GM20431 (cell line): ENCODE measurements around the gene PRR33.

Experiments
- in situ Hi-C: fragments of 300-500 bp; cut with MseI, MboI; formaldehyde crosslinking; loops from one replicate; pipeline ENCODE4 v1.15.0; 2020; ENCODE audit warnings: low sequenced_read_pairs; ENCODE audit not compliant: unreplicated experiment

The PRR33 gene

GRCh38 chr11:1918436-1919315 lies 27.0 kb upstream of the PRR33 start:
- in situ Hi-C loops = no loop called here

GRCh38 chr11:1917523-1918435 lies 26.1 kb upstream of the PRR33 start:
- in situ Hi-C loops = no loop called here

GRCh38 chr11:1916986-1917522 lies 25.4 kb upstream of the PRR33 start:
- in situ Hi-C loops = no loop called here

- in situ Hi-C loops = no loop called here
These were observed 24.7 kb upstream of the PRR33 start for GRCh38 chr11:1916132-1916985.

- in situ Hi-C loops = no loop called here
These were observed 24.1 kb upstream of the PRR33 start for GRCh38 chr11:1915795-1916131.

GRCh38 chr11:1913271-1914060 lies 21.8 kb upstream of the PRR33 start:
- in situ Hi-C loops = no loop called here

- in situ Hi-C loops = no loop called here
These were observed 20.7 kb upstream of the PRR33 start for GRCh38 chr11:1912289-1912878.

GRCh38 chr11:1909524-1909923 lies 17.8 kb upstream of the PRR33 start:
- in situ Hi-C loops = no loop called here

GRCh38 chr11:1908618-1909017 lies 16.9 kb upstream of the PRR33 start:
- in situ Hi-C loops = no loop called here

GRCh38 chr11:1906611-1907423 lies 15.1 kb upstream of the PRR33 start:
- in situ Hi-C loops = no loop called here

- in situ Hi-C loops = no loop called here
These were observed 14.5 kb upstream of the PRR33 start for GRCh38 chr11:1906181-1906580.

- in situ Hi-C loops = no loop called here
These were observed 8.0 kb upstream of the PRR33 start for GRCh38 chr11:1899686-1900085.

- in situ Hi-C loops = no loop called here
These were observed 7.4 kb upstream of the PRR33 start for GRCh38 chr11:1899090-1899489.

GRCh38 chr11:1896923-1897322 lies 5.2 kb upstream of the PRR33 start:
- in situ Hi-C loops = no loop called here

- in situ Hi-C loops = no loop called here
These were observed 4.8 kb upstream of the PRR33 start for GRCh38 chr11:1896468-1896867.

GRCh38 chr11:1894759-1895158 lies 3.1 kb upstream of the PRR33 start:
- in situ Hi-C loops = no loop called here

- in situ Hi-C loops = no loop called here
These were observed 2.1 kb upstream of the PRR33 start for GRCh38 chr11:1893581-1894359.
